LHCN-M2 (cell line): ENCODE data around the gene CANT1. TPM values are rescaled to one million over a fixed set of nuclear protein-coding genes. Genes with fewer than 3 reads are reported as not detected.
"Not testable (repeated sequence)": the region's sequence is repeated elsewhere in the genome, so short reads cannot be mapped to it uniquely, and the experiment has no call there.

ENCODE experiments used
- DNase-seq: peaks from one replicate; pipeline ENCODE4 v3.0.0-alpha.2; 2012; ENCODE audit warnings: low read depth
- total RNA-seq: library from RNA; depleted of rRNA; stranded (reverse); fragments of >200 nt; gene quantifications from 2 replicates; pipeline ENCODE4 v1.2.3, GENCODE V29; 2014

The CANT1 gene
- total RNA-seq, 1 experiment from 2014 or later = 77.2 TPM

GRCh38 chr17:78961571-78961970 lies 48.0 kb downstream of the CANT1 start:
- DNase-seq = no peak

GRCh38 chr17:78960928-78961327 lies 48.6 kb downstream of the CANT1 start:
- DNase-seq = no peak

GRCh38 chr17:78959803-78960202 lies 49.8 kb downstream of the CANT1 start:
- no peak for DNase-seq

GRCh38 chr17:78958641-78959127 lies 50.9 kb downstream of the CANT1 start:
- no peak for DNase-seq

- no peak for DNase-seq
These were observed 52.4 kb downstream of the CANT1 start for GRCh38 chr17:78957128-78957527.

- no peak for DNase-seq
These were observed 53.3 kb downstream of the CANT1 start for GRCh38 chr17:78956254-78956653.

- DNase-seq = no peak
These were observed 54.9 kb downstream of the CANT1 start for GRCh38 chr17:78954684-78955083.

GRCh38 chr17:78953356-78954350 lies 55.9 kb downstream of the CANT1 start:
- DNase-seq = no peak

- DNase-seq = no peak
These were observed 56.9 kb downstream of the CANT1 start for GRCh38 chr17:78952706-78953105.

GRCh38 chr17:78951967-78952551 lies 57.5 kb downstream of the CANT1 start:
- DNase-seq = no peak

- DNase-seq = no peak
These were observed 58.7 kb downstream of the CANT1 start for GRCh38 chr17:78950870-78951269.

GRCh38 chr17:78947235-78948149 lies 62.1 kb downstream of the CANT1 start:
- no peak for DNase-seq

GRCh38 chr17:78946631-78947030 lies 62.9 kb downstream of the CANT1 start:
- DNase-seq = no peak

- DNase-seq = no peak
These were observed 63.4 kb downstream of the CANT1 start for GRCh38 chr17:78946131-78946530.

GRCh38 chr17:78945455-78945854 lies 64.1 kb downstream of the CANT1 start:
- not testable (repeated sequence) for DNase-seq

- no peak for DNase-seq
These were observed 64.6 kb downstream of the CANT1 start for GRCh38 chr17:78944956-78945355.

GRCh38 chr17:78944026-78944425 lies 65.5 kb downstream of the CANT1 start:
- DNase-seq = no peak
